Omental fat pad (tissue), 4 donors: ENCODE data around the gene DHX58. TPM values are rescaled to one million over a fixed set of nuclear protein-coding genes. Genes with fewer than 3 reads are reported as not detected.
"Not testable (repeated sequence)": the region's sequence is repeated elsewhere in the genome, so short reads cannot be mapped to it uniquely, and the experiment has no call there.

Source experiments
- ATAC-seq: fragments of 150-250 bp; one replicate; pipeline ENCODE4 v1.9.1; 2016; ENCODE audit warnings: mild to moderate bottlenecking, moderate library complexity; ENCODE audit not compliant: low FRiP score
- DNase-seq: peaks from one replicate; pipeline ENCODE4 v3.0.0-alpha.2; 2019; ENCODE audit warnings: low spot score
- CTCF ChIP-seq, 3 donors: fragments of 450-650 bp; IDR thresholded peaks; one replicate each; pipeline ENCODE4 v1.5.1; 2016 to 2017; ENCODE audit warnings: antibody characterized with exemption in 3 of 3, mild to moderate bottlenecking in 3 of 3, moderate library complexity in 2 of 3
- total RNA-seq, 4 donors: library from RNA; depleted of rRNA; stranded (reverse); fragments of >200 nt; gene quantifications; one replicate each; pipeline ENCODE4 v1.1.0, GENCODE V29; 2016

Gene DHX58
- total RNA-seq, 4 donors from 2014 or later, result 7.8 to 21.8 (median 10.2) TPM

GRCh38 chr17:42142371-42142896 lies 29.9 kb upstream of the DHX58 start:
- no peak for TF ChIP-seq CTCF (IDR thresholded peaks at IDR 0.05)
- no peak for DNase-seq
- no peak for ATAC-seq

- ATAC-seq, result no peak
- no peak for DNase-seq
- TF ChIP-seq CTCF (IDR thresholded peaks at IDR 0.05), result no peak
These were observed 28.9 kb upstream of the DHX58 start for GRCh38 chr17:42141382-42141781.

GRCh38 chr17:42140690-42141089 lies 28.2 kb upstream of the DHX58 start:
- DNase-seq, ATAC-seq: not testable (repeated sequence)

GRCh38 chr17:42138749-42139492 lies 26.4 kb upstream of the DHX58 start:
- no peak for TF ChIP-seq CTCF (IDR thresholded peaks at IDR 0.05)
- no peak for ATAC-seq
- no peak for DNase-seq

- no peak for ATAC-seq
- TF ChIP-seq CTCF (IDR thresholded peaks at IDR 0.05), result no peak
- DNase-seq, result no peak
These were observed 24.1 kb upstream of the DHX58 start for GRCh38 chr17:42136654-42137051.

GRCh38 chr17:42135664-42136653 lies 23.4 kb upstream of the DHX58 start:
- ATAC-seq, result peak; percentile 34
- no peak for DNase-seq
- no peak for TF ChIP-seq CTCF (IDR thresholded peaks at IDR 0.05)

GRCh38 chr17:42135151-42135550 lies 22.6 kb upstream of the DHX58 start:
- TF ChIP-seq CTCF (IDR thresholded peaks at IDR 0.05), result no peak
- DNase-seq, result no peak
- ATAC-seq, result no peak
